ENCODE measurements around the gene SMIM31. TPM values are rescaled to one million over a fixed set of nuclear protein-coding genes. Genes with fewer than 3 reads are reported as not detected.

The SMIM31 gene
- total and polyA plus RNA-seq, 9 donors: 0.12 TPM; not detected in 8

DNA sequence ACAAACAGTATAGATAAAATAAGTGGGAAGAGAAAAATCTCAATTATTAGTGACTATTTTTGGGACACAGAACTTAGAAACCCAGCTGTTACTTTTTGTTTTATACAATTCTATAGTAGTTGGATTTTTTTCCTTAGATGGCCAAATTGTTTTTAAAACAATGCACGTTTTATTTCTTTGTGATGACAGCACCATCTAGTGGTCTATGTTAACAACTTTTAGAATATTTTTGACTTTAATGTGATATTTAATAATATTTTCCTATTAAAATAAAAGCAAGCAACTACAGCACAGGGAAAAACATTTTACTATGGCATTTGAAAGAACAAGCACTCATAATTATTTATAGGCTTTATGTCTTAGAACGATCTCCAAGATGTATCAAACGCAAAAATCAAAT lies 5.6 kb upstream of the SMIM31 start:
- no peaks in the 10 kb centered on the region for H3K27me3 ChIP-seq
- WGBS, 3 donors: 27 to 46% (median 33%) methylated on average over 3 of the region's 3 CpGs
- no peak for DNase-seq
- H3K9me3 ChIP-seq: no peaks in the 10 kb centered on the region
- TF ChIP-seq, protein P1, sequence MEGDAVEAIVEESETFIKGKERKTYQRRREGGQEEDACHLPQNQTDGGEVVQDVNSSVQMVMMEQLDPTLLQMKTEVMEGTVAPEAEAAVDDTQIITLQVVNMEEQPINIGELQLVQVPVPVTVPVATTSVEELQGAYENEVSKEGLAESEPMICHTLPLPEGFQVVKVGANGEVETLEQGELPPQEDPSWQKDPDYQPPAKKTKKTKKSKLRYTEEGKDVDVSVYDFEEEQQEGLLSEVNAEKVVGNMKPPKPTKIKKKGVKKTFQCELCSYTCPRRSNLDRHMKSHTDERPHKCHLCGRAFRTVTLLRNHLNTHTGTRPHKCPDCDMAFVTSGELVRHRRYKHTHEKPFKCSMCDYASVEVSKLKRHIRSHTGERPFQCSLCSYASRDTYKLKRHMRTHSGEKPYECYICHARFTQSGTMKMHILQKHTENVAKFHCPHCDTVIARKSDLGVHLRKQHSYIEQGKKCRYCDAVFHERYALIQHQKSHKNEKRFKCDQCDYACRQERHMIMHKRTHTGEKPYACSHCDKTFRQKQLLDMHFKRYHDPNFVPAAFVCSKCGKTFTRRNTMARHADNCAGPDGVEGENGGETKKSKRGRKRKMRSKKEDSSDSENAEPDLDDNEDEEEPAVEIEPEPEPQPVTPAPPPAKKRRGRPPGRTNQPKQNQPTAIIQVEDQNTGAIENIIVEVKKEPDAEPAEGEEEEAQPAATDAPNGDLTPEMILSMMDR (IDR thresholded peaks at IDR 0.05): no peak
- TF ChIP-seq EP300 (IDR thresholded peaks at IDR 0.05) (no peak), POLR2A (IDR thresholded peaks at IDR 0.05) (no peak)
- H3K27ac ChIP-seq: no peak overlapping the region
- no peaks in the 10 kb centered on the region for H3K36me3 ChIP-seq
- no peaks in the 10 kb centered on the region for H3K4me1 ChIP-seq (ENCODE audit: insufficient read depth)
- H3K4me3 ChIP-seq: no peak overlapping the region
- intact Hi-C loops (cut with DNase I): no loop called here

DNA sequence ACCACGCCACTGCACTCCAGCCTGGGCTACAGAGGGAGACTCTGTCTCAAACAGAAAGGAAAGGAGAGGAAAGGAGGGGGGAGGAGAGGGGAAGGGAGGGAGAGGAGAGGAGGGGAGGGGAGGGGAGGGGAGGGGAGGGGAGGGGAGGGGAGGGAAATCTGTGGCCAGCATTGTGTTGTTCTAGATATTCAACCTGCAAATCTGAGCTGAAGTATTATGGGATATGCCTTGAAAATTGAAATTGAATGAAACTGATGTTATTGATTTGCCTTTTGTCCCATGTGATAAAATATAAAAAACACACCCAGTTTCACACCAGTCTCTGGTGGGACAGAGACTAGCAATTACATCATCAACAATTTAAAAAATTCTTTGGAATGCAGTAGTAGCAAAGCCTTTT lies 1.5 kb downstream of the SMIM31 start:
- 92 to 93% (median 93%) methylated on average over 1 of the region's 1 CpG for WGBS, 3 donors
- H3K4me3 ChIP-seq: no peak overlapping the region
- TF ChIP-seq, protein P1 (IDR thresholded peaks at IDR 0.05): no peak
- no peak for TF ChIP-seq POLR2A (IDR thresholded peaks at IDR 0.05)
- TF ChIP-seq EP300 (IDR thresholded peaks at IDR 0.05): no peak
- no peaks in the 10 kb centered on the region for H3K36me3 ChIP-seq
- no peaks in the 10 kb centered on the region for H3K4me1 ChIP-seq (ENCODE audit: insufficient read depth)
- intact Hi-C loops (cut with DNase I): loop anchor here in 1 of 4 donors (5.0 kb wide), 1 partner anchor 1708 kb away; no protein-coding TSS in a partner anchor
- no peaks in the 10 kb centered on the region for H3K9me3 ChIP-seq
- DNase-seq: no peak
- no peak overlapping the region for H3K27ac ChIP-seq
- no peaks in the 10 kb centered on the region for H3K27me3 ChIP-seq

DNA sequence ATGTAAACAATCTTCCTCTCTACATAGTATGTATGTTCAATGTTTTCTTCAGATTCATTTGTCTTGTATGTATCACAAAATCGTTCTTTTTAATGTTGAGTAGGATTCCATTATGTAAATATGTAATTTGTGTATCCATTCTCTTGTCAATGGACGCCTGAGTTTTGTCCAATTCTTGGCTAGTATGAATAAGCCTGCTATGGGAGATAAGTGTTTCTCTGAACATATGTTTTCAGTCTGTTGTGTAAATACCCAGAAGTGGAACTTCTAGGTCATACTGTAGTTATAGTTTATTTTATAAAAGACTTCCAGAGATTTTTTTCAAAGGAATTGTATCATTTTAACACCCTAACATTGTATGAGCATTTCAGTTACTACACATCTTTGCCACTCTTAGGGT lies 2.8 kb downstream of the SMIM31 start:
- Histone ChIP-seq H3K4me1 (ENCODE audit: insufficient read depth) (no peaks in the 10 kb centered on the region), H3K27ac (no peak overlapping the region), H3K27me3 (no peaks in the 10 kb centered on the region), H3K4me3 (no peak overlapping the region), H3K36me3 (no peaks in the 10 kb centered on the region), H3K9me3 (no peaks in the 10 kb centered on the region)
- WGBS, 3 donors: 10 to 11% (median 11%) methylated on average over 2 of the region's 2 CpGs
- DNase-seq: no peak
- intact Hi-C loops (cut with DNase I): loop anchor here in 1 of 4 donors (5.0 kb wide), 1 partner anchor 1709 kb away; no protein-coding TSS in a partner anchor
- TF ChIP-seq, protein P1 (IDR thresholded peaks at IDR 0.05): no peak
- no peak for TF ChIP-seq POLR2A (IDR thresholded peaks at IDR 0.05)
- TF ChIP-seq EP300 (IDR thresholded peaks at IDR 0.05): no peak

DNA sequence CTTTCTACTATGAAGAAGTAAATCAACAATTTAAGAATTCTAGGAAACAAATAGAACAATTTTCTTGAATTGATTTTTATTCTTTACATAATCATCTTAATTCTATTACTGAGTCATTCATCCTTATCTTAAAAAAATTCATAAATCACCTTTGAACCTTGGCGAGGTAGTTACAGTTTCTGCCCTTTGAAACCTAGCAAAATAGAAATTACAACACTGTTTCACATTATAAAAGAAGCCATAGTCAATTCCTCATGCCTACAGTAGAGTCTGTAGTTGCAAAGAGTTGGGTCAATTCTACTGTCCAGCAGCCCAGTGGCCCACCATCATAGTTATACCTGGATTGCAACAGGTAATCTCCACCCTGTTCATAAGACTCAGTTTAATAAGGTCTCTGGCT lies 7.3 kb downstream of the SMIM31 start:
- intact Hi-C loops (cut with DNase I): no loop called here

More for the DNA sequence above, 7.3 kb downstream of the SMIM31 start:
- H3K27ac ChIP-seq: no peak overlapping the region
- no peaks in the 10 kb centered on the region for H3K36me3 ChIP-seq
- TF ChIP-seq POLR2A (IDR thresholded peaks at IDR 0.05): no peak
- TF ChIP-seq, protein P1 (IDR thresholded peaks at IDR 0.05): no peak
- no peak for TF ChIP-seq EP300 (IDR thresholded peaks at IDR 0.05)
- H3K27me3 ChIP-seq: no peaks in the 10 kb centered on the region
- DNase-seq: no peak
- no peaks in the 10 kb centered on the region for H3K9me3 ChIP-seq
- 77 to 80% (median 78%) methylated on average over 1 of the region's 1 CpG for WGBS, 3 donors
- no peak overlapping the region for H3K4me3 ChIP-seq
- H3K4me1 ChIP-seq (ENCODE audit: insufficient read depth): no peaks in the 10 kb centered on the region
